T-helper 1 cell treated with Interleukin-12 subunit alpha and Interleukin-12 subunit beta and Interleukin-4 antibody, amounts not matched to agents 30 μg/mL and 1 μg/mL, for 36 hours (primary cell): ENCODE measurements around the gene BIRC3.
"Not testable (repeated sequence)": the region's sequence is repeated elsewhere in the genome, so short reads cannot be mapped to it uniquely, and the experiment has no call there.

Source experiments
- H3K27ac Mint-ChIP-seq: one replicate; pipeline ENCODE4 v1.8.0; 2021; ENCODE audit warnings: mild to moderate bottlenecking, mixed read lengths
- H3K27me3 Mint-ChIP-seq: one replicate; pipeline ENCODE4 v1.8.0; 2021; ENCODE audit warnings: low read depth, mixed read lengths
- H3K36me3 Mint-ChIP-seq: one replicate; pipeline ENCODE4 v1.8.0; 2021; ENCODE audit warnings: low read depth, mixed read lengths
- H3K4me1 Mint-ChIP-seq: one replicate; pipeline ENCODE4 v1.8.0; 2021; ENCODE audit warnings: low read depth, mixed read lengths
- H3K4me3 Mint-ChIP-seq: one replicate; pipeline ENCODE4 v1.8.0; 2021; ENCODE audit warnings: mild to moderate bottlenecking, moderate library complexity, mixed read lengths
- H3K9me3 Mint-ChIP-seq: one replicate; pipeline ENCODE4 v1.8.0; 2021; ENCODE audit warnings: mixed read lengths

BIRC3 gene

GRCh38 chr11:102287964-102288724, 29.1 kb upstream of the BIRC3 start:
- Mint-ChIP-seq H3K27ac (peak overlapping the region; percentile 1), H3K9me3 (no peaks in the 10 kb centered on the region)

GRCh38 chr11:102288725-102289083, 28.6 kb upstream of the BIRC3 start:
- H3K36me3 Mint-ChIP-seq: peaks cover 3% of the 10 kb centered on the region
- H3K4me3 Mint-ChIP-seq: peak overlapping the region; percentile 15
- H3K9me3 Mint-ChIP-seq: no peaks in the 10 kb centered on the region
- peaks cover 28% of the 10 kb centered on the region for H3K4me1 Mint-ChIP-seq
- H3K27ac Mint-ChIP-seq: no peak overlapping the region
- no peaks in the 10 kb centered on the region for H3K27me3 Mint-ChIP-seq

More at GRCh38 chr11:102287964-102288724, 29.1 kb upstream of the BIRC3 start:
- Mint-ChIP-seq H3K27me3 (no peaks in the 10 kb centered on the region), H3K4me1 (peaks cover 28% of the 10 kb centered on the region), H3K36me3 (peaks cover 3% of the 10 kb centered on the region), H3K4me3 (peak overlapping the region; percentile 15)

- H3K27me3 Mint-ChIP-seq: no peaks in the 10 kb centered on the region
- peaks cover 3% of the 10 kb centered on the region for H3K36me3 Mint-ChIP-seq
- H3K4me3 Mint-ChIP-seq: no peak overlapping the region
- peaks cover 32% of the 10 kb centered on the region for H3K4me1 Mint-ChIP-seq
- H3K27ac Mint-ChIP-seq: no peak overlapping the region
- no peaks in the 10 kb centered on the region for H3K9me3 Mint-ChIP-seq
These were observed 27.7 kb upstream of the BIRC3 start for GRCh38 chr11:102289592-102289991.

GRCh38 chr11:102291831-102292230, 25.5 kb upstream of the BIRC3 start:
- no peaks in the 10 kb centered on the region for H3K9me3 Mint-ChIP-seq
- H3K27ac Mint-ChIP-seq: no peak overlapping the region
- H3K36me3 Mint-ChIP-seq: peaks cover 3% of the 10 kb centered on the region
- no peak overlapping the region for H3K4me3 Mint-ChIP-seq
- H3K27me3 Mint-ChIP-seq: no peaks in the 10 kb centered on the region
- peaks cover 39% of the 10 kb centered on the region for H3K4me1 Mint-ChIP-seq

GRCh38 chr11:102292933-102293332, 24.4 kb upstream of the BIRC3 start:
- H3K36me3 Mint-ChIP-seq: peaks cover 6% of the 10 kb centered on the region
- H3K4me3 Mint-ChIP-seq: no peak overlapping the region
- peaks cover 35% of the 10 kb centered on the region for H3K4me1 Mint-ChIP-seq
- no peak overlapping the region for H3K27ac Mint-ChIP-seq
- no peaks in the 10 kb centered on the region for H3K9me3 Mint-ChIP-seq
- no peaks in the 10 kb centered on the region for H3K27me3 Mint-ChIP-seq

- Mint-ChIP-seq H3K27ac (peak overlapping the region; percentile 86), H3K27me3 (no peaks in the 10 kb centered on the region), H3K36me3 (peaks cover 14% of the 10 kb centered on the region), H3K4me3 (peak overlapping the region; percentile 88), H3K4me1 (peaks cover 27% of the 10 kb centered on the region), H3K9me3 (peaks cover 5% of the 10 kb centered on the region)
These were observed 23.2 kb upstream of the BIRC3 start for GRCh38 chr11:102293873-102294601.

GRCh38 chr11:102295045-102295444, 22.2 kb upstream of the BIRC3 start:
- peak overlapping the region; percentile 25 for H3K4me3 Mint-ChIP-seq

GRCh38 chr11:102296757-102297156, 20.5 kb upstream of the BIRC3 start:
- not testable (repeated sequence) for H3K27ac Mint-ChIP-seq, H3K4me3 Mint-ChIP-seq, H3K27me3 Mint-ChIP-seq
- peaks cover 20% of the 10 kb centered on the region for H3K9me3 Mint-ChIP-seq
- peaks cover 25% of the 10 kb centered on the region for H3K36me3 Mint-ChIP-seq
- H3K4me1 Mint-ChIP-seq: peaks cover 31% of the 10 kb centered on the region

More at GRCh38 chr11:102295045-102295444, 22.2 kb upstream of the BIRC3 start:
- Mint-ChIP-seq H3K4me1 (peaks cover 28% of the 10 kb centered on the region), H3K36me3 (peaks cover 24% of the 10 kb centered on the region), H3K27me3 (no peaks in the 10 kb centered on the region), H3K27ac (peak overlapping the region; percentile 37), H3K9me3 (peaks cover 15% of the 10 kb centered on the region)

- not testable (repeated sequence) for H3K27me3 Mint-ChIP-seq, H3K4me3 Mint-ChIP-seq, H3K27ac Mint-ChIP-seq
- Mint-ChIP-seq H3K36me3 (peaks cover 41% of the 10 kb centered on the region), H3K9me3 (peaks cover 41% of the 10 kb centered on the region), H3K4me1 (peaks cover 43% of the 10 kb centered on the region)
These were observed 16.4 kb upstream of the BIRC3 start for GRCh38 chr11:102300837-102301236.

- Mint-ChIP-seq H3K27ac (no peak overlapping the region), H3K27me3 (no peaks in the 10 kb centered on the region), H3K4me3 (no peak overlapping the region), H3K36me3 (peaks cover 38% of the 10 kb centered on the region), H3K9me3 (peaks cover 41% of the 10 kb centered on the region), H3K4me1 (peaks cover 57% of the 10 kb centered on the region)
These were observed 15.0 kb upstream of the BIRC3 start for GRCh38 chr11:102302241-102302640.

- Mint-ChIP-seq H3K36me3 (peaks cover 26% of the 10 kb centered on the region), H3K4me3 (peak overlapping the region; percentile 51), H3K27me3 (no peaks in the 10 kb centered on the region), H3K9me3 (peaks cover 30% of the 10 kb centered on the region), H3K4me1 (peaks cover 57% of the 10 kb centered on the region), H3K27ac (peak overlapping the region; percentile 37)
These were observed 12.6 kb upstream of the BIRC3 start for GRCh38 chr11:102304686-102305085.

- H3K4me1 Mint-ChIP-seq: peaks cover 49% of the 10 kb centered on the region
- H3K4me3 Mint-ChIP-seq: peak overlapping the region; percentile 53
- H3K27me3 Mint-ChIP-seq: no peaks in the 10 kb centered on the region
- H3K36me3 Mint-ChIP-seq: peaks cover 22% of the 10 kb centered on the region
- peaks cover 26% of the 10 kb centered on the region for H3K9me3 Mint-ChIP-seq
- H3K27ac Mint-ChIP-seq: peak overlapping the region; percentile 49
These were observed 11.8 kb upstream of the BIRC3 start for GRCh38 chr11:102305352-102306047.

- Mint-ChIP-seq H3K36me3 (peaks cover 22% of the 10 kb centered on the region), H3K27ac (peak overlapping the region; percentile 49), H3K4me1 (peaks cover 49% of the 10 kb centered on the region), H3K27me3 (no peaks in the 10 kb centered on the region), H3K4me3 (peak overlapping the region; percentile 53), H3K9me3 (peaks cover 26% of the 10 kb centered on the region)
These were observed 11.2 kb upstream of the BIRC3 start for GRCh38 chr11:102306048-102306597.
